M059J (cell line): ENCODE measurements around the gene NT5DC1. TPM values are rescaled to one million over a fixed set of nuclear protein-coding genes. Genes with fewer than 3 reads are reported as not detected.
A peak's percentile ranks its signal among the peaks of the same experiment; 100 is the strongest.

Source experiments
- DNase-seq: peaks from one replicate; pipeline ENCODE4 v3.0.0-alpha.2; 2012; ENCODE audit warnings: low read depth
- total RNA-seq: library from RNA; depleted of rRNA; stranded (reverse); fragments of >200 nt; shearing (Covaris generic); gene quantifications from 2 replicates; pipeline ENCODE4 v1.2.3, GENCODE V29; 2014

NT5DC1 gene
- total RNA-seq, 1 experiment from 2014 or later, result 11.7 TPM

DNA sequence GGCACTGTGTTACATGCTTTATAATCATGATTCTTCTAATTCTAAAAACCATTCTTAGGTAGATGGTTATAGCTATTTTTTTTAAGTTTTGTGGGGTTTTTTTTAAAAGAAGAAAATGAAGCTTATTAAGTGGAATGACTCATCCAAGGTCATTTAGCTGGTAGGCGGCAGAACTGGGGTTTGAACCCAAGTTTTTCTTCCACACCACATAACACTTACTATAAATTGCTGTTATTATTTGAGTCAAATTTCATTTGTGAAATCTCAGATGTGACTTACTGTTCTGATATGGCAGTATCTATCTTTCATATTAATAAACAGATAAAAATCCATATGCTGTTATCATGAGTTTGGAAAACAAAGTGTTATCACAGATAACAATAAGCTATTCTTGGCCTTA is 35.7 kb downstream of the NT5DC1 start:
- no peak for DNase-seq

DNA sequence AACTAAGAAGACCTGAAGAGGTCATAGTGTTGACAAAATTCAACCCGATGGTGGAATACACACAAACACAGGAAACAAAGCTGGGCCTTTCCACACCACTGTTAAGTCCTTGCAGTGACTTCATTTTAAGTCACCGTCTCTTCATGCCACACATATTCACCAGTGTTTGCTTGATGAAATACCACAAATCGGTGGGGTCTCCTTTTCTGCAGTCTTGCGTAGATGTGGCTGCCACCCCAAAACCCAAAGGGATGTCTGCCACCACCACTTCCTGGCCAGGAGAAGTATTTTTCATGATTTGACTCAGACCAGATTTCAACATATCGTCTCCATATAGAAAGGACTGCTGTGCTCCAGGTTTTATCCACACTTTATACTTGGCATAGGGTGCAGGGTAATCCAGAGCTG is 36.3 kb downstream of the NT5DC1 start:
- DNase-seq, result peak; percentile 1

DNA sequence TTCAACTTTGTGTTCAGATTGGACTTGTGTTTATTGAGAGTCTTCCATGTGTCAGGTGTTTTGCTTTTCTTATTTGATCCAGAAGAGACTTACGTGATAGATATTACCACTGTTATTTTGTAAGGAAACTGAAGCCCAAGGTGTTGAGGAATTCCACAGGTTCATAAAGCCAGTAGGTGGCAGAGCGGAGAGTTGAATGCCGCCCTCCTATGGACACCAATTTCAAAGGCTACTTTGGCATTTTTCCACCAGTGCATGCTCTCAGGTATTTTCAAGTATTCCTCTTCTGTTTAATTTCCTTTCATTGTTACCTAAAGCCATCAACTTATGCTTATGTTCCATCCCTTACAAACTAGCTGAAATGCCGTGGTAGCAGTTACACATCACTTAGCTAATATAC is 39.3 kb downstream of the NT5DC1 start:
- DNase-seq, result no peak

DNA sequence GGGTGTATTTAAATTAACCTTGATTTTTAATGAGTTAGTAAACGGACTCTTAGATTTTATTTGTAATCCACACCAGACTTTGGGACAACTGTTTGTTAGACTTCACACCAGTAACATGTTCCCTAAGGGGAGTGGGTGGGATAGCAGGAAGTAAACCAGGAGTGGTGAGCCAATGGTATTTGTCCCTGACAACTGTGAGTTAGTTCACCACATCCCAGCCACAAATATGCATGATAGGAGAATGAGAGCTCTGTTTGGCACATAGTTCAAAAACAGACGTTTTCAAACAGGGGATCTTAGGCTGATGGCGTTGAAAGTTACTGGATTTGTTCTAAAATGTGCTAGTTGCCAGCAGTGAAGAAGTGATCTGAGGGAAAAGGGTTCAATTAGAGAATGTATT is 44.0 kb downstream of the NT5DC1 start:
- peak; percentile 83 for DNase-seq

DNA sequence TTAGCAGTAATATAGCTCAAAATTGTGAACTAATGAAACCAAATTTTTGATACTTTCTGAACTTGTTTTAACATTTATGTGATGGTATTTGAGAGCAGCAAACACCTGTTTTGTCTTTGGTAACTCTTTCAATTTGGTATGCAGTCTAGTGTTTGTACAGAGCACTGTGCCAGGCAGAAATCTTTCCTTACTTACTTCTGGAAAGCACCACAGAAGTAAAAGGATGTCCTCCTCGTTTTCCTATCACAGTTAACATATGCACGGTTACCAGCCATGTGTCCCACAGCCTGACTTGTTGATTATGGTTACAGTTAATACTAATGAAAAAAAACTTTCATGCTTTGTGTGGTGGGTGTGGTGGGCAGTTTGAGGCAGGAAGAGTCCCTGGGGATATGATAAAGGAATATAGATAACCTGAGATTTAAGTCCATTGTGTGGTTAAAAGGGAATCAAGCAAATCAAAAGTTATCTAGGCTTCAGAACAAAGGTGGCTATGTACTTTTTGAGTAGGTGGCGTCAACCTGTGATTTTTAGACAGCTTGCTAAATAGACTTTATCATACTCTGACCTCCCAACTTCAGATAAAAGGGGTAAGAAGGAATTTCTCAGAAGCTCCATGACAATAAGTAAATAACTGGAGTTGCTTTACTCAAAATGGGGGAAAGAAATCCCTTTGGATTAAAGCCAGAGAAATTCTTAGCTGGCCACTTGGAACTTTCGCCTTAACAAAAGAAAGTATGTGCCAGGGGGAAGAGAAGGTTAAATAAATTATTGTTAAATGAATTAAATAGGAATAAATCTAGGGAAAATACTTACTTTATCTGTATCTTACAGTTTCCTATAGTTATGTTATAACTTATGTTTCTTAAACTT is 45.4 kb downstream of the NT5DC1 start:
- DNase-seq, result no peak

DNA sequence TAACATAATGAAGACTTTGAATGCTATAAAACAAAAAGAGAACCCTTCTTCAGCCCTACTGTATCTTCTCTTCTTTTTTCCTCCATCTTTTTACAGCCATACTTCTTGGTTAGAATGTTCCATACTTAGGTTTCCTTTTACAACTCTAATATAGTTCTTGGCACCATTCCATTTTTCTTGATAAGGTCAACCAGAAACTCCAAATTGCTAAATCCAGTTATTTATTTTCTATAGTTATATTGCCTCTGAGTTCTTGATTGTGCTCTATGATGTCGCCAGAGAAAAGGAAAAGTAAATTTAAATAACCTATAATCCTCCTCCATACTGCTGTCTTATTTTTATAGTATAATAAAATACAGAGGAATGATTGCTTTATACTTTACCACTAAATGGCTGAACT is 52.0 kb downstream of the NT5DC1 start:
- no peak for DNase-seq

DNA sequence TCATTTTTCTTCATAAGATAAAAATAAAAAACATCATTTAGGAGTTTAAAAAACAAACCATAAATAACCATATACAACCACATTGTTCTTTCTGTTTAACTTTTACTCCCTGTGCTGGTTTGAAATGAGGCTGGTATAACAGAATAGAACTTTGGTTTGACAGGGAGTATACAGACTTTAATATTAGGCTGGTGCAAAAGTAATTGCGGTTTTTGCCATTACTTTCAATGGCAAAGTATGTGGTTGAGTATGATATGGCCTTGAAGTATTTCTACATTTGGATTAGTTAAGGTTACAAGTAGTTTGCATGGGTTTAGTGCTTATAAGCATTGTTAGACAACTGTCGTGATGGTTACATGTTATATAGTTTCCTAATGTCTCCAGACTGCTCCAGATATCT is 54.2 kb downstream of the NT5DC1 start:
- DNase-seq, result no peak

DNA sequence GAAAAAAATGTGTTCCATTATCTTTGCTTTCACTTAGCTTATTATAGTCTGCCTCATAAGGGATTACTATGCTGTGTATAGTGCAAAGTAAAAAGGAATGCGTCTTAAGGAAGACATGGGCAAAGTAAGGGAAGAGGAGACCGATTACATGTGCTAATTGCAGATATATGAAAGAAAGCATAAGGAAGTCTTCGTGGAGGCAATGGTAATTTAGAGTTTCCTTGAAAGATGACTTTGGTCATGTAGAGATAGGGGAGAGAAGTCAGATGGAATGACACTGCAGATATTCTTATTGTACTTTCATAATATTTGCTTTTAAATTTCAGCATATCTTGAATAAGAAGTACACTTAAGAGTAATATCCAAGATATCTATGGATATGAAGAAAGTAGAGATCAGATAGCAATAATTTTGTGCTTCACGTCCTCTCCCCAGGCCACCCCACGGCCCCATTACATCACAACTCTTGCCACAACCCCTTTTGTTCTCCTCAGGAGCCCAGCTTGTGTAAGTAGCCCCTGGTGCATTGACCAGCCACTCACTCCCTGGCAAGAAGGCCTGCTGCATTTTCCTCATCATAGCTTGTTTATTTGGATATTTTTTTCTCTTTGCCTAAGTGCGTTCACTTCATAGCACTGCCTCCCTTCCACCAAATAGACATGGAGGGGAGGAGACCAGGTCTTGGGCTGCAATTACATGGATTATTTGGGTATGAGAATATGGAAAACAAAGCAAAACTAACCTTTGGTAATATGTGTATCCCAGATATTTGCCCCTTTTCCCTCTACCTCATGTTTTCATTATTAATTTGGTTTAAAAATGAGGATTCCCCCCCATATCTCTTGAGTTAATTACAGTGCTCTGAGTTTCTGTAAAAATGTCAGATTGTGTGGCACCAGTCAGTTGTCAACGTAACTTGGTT is 56.0 kb downstream of the NT5DC1 start:
- no peak for DNase-seq

DNA sequence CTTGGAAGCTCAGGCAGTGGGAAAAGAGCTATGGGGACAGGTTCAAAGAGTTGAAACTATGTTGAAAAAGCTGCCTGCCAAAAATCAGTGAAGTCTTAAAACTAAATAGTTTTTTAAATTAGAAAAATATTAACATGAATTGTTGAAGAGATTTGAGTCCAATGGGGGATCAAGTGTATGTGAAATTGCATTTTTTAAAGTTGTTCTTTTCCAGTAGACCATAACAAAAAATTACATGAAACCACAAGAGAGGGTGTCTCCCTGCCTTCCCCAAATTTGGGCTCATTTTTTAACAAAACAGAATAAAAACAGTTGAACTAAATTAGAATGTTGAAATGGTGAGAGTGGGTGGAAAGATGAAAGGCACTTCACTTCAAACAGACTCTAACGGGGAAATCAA is 56.7 kb downstream of the NT5DC1 start:
- DNase-seq, result no peak

DNA sequence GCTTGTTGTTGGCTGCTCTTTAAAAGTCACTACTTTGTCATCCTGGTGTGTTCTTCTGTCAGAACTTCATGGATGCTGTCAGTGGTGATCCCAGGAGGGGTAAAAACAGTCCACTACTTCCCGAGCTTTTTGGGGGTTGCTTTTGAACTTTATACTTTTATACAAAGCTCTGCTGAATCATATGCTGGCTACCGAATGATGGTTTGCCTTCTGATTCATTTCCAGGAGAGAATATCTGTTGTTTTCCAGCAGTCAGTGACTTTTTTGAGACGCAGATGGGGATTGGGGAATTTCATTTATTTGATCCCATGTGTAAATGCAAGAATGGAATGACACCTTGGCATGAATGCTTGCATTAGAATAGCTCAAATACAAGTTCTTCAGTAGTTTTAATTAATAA is 58.0 kb downstream of the NT5DC1 start:
- peak; percentile 20 for DNase-seq

DNA sequence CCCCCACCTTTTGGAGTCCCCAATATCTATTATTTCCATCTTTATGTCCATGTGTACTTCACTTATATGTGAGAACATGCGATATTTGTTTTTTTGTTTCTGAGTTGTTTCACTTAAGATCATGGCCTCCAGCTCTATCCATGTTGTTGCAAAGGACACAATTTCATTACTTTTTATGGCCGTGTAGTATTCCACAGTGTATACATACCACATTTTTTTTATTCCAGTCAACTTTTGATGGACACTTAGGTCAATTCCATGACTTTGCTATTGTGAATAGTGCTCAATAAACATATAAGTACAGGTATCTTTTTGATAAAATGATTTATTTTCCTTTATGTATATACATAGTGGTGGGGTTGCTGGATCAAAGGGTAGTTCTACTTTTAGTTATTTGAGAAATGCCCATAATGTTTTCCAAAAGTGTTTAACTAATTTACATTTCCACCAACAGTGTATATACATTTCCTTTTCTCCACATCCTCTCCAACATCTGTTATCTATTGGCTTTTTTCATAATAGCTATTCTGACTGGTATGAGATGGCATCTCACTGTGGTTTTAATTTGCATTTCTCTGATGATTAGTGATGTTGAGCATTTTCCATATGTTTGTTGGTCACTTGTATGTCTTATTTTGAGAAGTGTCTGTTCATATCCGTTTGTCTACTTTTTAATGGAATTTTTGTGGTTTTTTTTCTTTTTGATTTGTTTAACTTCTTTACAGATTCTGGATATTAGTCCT is 59.3 kb downstream of the NT5DC1 start:
- DNase-seq, result peak; percentile 39

DNA sequence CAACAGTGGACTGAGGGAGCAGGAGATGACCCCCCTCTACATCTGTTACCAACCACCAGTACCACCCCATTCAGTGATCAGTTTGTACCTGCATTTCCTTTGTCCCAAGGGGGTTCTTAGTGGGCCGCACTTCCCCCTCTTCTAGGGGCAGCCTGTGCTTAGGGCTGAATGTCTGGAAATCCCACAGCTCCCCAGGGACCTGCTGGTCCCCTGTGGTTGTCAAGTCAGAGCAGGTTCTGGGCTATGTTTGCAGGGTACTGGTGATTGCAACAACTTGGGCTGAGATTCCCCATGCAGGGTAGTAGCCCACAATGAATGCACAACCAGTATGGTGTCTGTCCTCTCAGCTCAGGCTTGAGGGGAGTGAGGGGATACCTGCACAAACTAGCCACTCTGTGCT is 64.9 kb downstream of the NT5DC1 start:
- no peak for DNase-seq

DNA sequence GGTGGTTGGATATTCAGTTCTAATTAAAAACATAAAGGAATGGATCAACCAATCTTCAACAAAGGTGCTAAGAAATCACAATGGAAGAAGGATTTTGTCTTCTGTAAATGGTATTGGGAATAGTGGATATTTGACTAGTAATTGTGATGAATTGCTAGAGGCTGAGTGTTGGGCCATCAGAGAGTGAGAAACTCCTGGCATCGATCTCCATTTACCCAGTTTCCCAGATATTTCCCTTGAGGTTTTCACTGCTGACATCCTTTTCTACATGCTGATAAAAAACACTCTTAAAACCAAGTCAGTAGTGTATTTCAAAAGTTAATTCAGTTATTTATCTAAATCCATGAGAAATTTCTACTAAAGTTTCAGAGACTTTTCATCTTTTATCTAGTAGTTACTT is 65.7 kb downstream of the NT5DC1 start:
- no peak for DNase-seq

DNA sequence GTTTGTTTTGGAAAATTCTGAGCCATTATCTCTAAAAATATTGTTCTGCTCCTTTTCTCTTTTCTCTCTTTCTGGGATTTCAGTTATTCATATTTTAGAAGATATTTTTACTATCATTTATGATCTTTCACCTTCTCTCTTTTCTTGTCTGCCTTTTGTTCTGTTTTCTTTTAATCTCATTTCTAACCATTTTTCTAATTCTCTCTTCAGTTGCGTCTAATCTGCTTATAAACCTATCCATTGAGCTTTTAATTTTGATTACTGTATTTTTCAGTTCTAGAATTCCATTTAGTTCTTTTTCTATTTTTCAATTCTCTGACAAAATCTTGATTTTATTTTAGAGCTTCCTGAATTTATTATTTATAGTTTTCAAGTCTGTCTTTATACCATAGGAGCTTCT is 67.5 kb downstream of the NT5DC1 start:
- no peak for DNase-seq

DNA sequence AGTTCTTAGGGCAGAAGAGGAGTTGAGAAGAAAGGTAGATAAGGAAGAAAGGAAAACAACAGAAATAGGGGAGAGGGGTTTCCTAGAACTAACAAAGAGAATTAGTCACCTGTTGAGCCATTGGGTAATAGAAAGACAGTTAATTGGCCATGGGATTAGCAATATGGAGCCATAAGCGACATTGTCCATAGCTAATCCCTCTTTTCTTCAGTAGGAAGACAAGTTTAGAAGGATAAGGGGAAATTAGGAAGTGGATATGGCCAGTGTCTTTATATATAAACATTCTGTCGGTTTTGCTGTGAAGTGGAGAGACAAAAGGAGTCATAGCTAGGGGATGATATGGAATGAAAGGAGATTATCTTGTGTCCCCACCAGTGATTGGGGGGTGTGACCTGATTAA is 69.2 kb downstream of the NT5DC1 start:
- DNase-seq, result no peak

DNA sequence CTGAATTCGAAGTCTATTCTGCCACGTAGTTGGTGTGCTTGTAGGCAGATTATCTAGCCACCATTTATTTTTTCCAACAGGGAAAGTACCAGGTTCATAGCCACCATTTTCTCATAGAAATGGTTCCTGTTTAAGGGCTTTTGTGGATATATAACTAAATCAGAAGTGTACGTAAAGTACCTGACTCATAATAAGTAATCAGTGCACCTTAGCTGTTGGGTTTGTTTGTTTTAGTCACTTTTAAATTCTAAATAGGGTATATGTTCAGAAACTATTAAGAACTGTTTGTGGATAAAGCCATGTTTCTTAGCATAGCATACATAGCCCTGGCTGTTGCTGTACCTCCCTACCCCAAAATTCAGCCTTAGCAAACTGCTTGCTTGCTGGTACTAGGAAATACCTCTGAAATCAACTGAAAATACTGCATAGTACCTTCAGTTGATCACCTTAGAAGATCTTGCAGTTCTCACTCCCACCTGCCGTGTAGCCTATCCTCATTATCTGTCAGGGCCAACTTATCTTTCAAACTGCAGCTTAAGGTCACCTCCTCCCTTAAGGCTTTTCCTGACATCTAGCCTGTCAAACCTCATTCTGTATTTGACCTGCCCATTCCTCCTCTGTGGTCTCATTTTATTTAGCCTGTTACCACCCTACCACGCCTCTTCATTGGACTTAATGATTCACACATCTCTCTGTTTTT is 69.9 kb downstream of the NT5DC1 start:
- DNase-seq, result no peak

DNA sequence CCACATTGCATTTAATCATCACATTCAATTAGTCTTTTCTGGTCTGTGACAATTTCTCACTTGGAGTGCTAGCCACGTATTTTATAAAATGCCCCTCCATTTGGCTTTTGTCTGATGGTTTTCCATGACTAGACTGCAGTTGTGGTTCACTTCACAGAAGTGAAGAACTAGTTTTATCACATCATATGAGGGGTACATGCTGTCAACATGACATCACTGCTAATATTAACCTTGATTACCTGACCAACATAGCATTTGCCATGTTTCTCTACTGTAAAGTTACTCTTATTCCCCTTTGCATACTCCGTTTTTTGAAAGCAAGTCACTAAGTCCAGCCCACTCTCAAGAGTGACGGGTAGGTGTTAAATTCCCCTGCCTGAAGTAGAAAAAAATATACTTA is 73.3 kb downstream of the NT5DC1 start:
- no peak for DNase-seq

DNA sequence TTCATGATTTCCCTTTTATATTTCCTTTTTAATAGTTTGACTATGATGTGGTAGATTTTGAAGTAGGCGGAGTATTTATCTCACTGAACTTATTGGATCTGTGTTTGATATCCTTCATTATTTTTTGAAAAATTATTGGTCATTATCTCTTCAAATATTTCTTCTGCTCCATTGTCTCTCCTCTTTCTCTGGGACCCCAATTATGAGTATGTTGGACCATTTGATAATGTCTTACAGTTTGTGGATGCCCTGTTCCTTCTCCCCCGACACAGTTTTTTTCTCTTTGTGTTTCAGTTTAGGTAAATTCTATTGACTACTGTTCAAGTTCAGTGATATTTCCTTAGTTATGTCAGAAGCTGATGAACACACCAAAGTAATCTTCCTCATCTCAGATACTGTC is 74.7 kb downstream of the NT5DC1 start:
- no peak for DNase-seq

DNA sequence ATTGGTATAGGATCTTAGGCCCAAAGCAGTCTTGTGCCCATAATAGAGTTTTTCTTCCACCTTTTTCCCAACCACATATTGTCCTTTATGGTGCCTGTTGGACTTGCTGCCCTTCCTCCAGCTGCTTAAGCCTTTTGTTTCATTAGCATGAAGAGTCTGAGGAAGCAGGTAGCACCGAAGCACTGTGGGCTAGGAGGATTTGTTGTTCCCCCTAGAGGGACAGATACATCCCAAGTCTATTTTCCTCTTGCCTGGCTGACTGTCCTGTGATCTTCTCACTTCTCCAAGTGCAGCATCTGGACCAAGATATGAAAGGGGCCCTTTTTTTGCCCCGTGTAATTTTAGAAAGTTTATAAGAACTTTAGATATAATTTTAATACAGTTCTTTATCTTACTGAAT is 75.9 kb downstream of the NT5DC1 start:
- no peak for DNase-seq

DNA sequence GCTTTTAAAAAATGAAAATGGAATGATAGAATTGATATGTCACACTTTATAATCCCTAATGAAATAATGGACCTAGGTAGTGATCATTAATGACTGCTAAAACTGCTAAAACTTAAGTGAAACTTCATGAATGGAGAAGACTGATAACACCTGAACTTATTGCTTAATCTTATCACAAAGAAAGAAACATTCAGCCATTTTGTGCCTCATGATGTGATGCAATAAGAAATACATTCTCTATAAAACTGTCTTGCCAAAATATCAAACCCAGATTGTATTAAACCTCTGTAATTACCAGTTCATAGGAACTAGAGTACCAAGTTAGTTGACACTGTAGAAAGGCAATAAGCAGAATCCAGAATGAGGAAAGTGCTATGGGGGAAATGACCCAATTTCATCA is 79.7 kb downstream of the NT5DC1 start:
- DNase-seq, result no peak

DNA sequence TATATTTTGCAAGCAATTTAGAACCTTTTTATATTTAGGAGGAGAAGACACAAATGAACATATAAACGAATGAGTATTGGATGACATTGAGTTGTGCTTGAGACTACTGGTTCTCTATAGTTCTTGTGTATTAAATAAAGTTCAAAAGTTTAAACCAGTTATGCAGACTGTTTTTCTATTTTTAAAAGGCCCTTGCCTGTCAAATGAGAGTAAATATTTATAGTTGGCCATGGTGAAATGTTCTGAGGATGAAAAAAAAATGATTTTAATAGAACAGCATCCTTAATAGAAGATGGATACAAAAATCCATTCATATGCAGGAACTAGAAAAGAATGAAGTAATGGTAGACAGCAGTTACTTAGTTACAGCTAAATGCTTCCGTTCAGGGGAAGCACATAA is 88.8 kb downstream of the NT5DC1 start:
- no peak for DNase-seq

DNA sequence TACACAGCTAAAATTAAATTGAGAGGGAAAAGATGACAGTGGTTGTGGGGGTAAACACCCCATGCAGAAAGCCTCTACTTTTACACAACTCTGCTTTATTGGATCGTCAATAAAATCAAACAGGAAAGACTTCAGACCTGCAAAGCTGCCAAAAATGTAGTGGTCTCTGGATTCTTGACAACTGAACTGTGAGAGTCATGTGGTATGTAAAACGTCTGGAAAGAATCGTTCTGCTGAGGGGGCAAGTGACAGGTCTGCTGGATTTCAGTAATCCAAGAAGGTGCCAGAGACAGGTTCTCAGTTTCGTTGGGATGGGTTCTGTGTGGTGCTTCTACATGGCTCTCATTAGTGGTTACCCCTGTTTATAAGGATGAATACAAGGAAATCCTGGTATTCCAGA is 89.9 kb downstream of the NT5DC1 start:
- DNase-seq, result peak; percentile 74
